GM12872 (cell line): Measurements from ENCODE around the gene B3GALT4.

Source experiments
- CTCF ChIP-seq: IDR thresholded peaks from 3 replicates; pipeline ENCODE4 v1.5.1; 2011; ENCODE audit warnings: low read depth, mild to moderate bottlenecking, low read length, moderate library complexity; ENCODE audit not compliant: insufficient read depth

B3GALT4 gene

GRCh38 chr6:33254591-33254990, 22.3 kb upstream of the B3GALT4 start:
- TF ChIP-seq CTCF: no peak

- no peak for TF ChIP-seq CTCF
These were observed 17.9 kb upstream of the B3GALT4 start for GRCh38 chr6:33259032-33259431.

GRCh38 chr6:33264015-33264414, 12.9 kb upstream of the B3GALT4 start:
- no peak for TF ChIP-seq CTCF

- TF ChIP-seq CTCF: no peak
These were observed 5.8 kb upstream of the B3GALT4 start for GRCh38 chr6:33271117-33271467.

DNA sequence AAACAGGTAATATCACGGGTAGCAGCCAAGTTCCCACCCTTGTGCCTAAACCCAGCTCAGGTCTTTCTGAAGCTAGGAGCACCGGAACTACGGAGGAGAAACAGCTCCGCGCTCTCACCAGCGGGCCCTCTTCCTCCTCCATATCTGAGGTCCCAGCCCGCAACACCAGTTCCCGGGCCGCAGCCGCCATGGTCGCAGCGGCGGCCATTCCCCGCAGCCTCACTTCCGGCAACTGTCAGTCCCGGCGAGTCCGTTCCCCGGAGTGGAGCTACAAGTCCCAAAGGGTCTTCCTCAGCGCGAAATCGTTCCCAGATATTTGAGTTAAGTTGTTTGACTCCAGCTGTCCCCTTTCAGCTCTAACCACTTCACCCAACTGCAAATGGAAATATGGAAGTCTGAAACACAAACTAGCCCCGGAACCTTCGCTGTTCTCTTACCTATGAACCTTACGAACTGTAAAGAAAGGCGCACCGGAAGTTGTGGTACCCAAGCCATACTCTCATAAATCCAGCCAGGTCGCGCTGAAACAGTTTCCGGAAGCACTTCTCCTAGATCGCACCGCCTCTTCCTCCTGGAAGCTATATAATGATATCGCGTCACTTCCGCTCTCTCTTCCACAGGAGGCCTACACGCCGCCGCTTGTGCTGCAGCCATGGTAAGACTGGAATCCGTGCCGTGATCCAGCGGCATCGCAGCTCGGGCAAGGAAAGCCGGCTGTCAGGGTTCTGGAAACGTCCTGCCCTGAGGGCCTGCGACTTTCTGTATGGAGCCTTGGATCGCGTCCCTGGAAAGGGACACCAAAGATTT, 5.3 kb upstream of the B3GALT4 start, which contains the start of the genes RPS18 and VPS52:
Gene RPS18, plus strand, starts transcription at position 608 of the 807 bp plus-strand sequence. Its CDS starts 45 bp downstream, at position 653.
Gene VPS52, minus strand, starts transcription at position 409 of the 807 bp plus-strand sequence. Its CDS starts 201 bp downstream, at position 208.
- TF ChIP-seq CTCF: no peak

- no peak for TF ChIP-seq CTCF
These were observed 4.4 kb upstream of the B3GALT4 start for GRCh38 chr6:33272275-33273128.
